Breast epithelium (tissue), 3 donors: Measurements from ENCODE around the gene NET1.

ENCODE experiments used
- POLR2A ChIP-seq: fragments of 450-650 bp; IDR thresholded peaks from one replicate; pipeline ENCODE4 v1.6.1; 2016; ENCODE audit warnings: antibody characterized with exemption, mild to moderate bottlenecking, moderate library complexity
- TF ChIP-seq, protein P1 (sequence below), 3 donors: fragments of 450-650 bp; IDR thresholded peaks; one replicate each; pipeline ENCODE4 v1.5.1; 2016 to 2017; ENCODE audit warnings: antibody characterized with exemption in 3 of 3, mild to moderate bottlenecking in 3 of 3, moderate library complexity in 3 of 3

DNA sequence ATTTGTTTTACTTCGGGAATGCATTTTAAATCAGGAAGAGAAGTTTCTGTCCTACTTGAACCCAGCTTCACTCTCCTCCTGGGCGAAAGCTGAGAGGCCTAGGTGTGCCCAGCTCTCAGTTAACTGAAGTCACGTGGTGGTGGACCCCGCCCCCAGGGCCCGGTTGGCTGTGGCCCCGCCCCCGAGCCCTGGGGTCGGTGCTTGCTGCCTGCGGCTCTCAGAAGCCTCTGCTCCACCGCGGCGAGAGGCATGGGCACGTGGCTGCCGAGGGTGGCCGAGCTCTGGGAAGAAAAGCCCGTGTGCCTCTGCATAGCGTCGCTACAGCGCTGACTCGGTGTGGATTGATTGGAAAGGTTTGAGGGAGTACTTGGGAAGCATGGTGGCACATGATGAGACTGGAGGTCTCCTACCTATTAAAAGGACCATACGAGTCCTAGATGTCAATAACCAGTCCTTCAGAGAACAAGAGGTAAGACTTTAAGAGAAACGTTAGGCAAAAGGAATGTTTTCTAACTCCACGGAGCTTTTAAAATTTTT is 34.1 kb downstream of the NET1 start:
- TF ChIP-seq, protein P1, sequence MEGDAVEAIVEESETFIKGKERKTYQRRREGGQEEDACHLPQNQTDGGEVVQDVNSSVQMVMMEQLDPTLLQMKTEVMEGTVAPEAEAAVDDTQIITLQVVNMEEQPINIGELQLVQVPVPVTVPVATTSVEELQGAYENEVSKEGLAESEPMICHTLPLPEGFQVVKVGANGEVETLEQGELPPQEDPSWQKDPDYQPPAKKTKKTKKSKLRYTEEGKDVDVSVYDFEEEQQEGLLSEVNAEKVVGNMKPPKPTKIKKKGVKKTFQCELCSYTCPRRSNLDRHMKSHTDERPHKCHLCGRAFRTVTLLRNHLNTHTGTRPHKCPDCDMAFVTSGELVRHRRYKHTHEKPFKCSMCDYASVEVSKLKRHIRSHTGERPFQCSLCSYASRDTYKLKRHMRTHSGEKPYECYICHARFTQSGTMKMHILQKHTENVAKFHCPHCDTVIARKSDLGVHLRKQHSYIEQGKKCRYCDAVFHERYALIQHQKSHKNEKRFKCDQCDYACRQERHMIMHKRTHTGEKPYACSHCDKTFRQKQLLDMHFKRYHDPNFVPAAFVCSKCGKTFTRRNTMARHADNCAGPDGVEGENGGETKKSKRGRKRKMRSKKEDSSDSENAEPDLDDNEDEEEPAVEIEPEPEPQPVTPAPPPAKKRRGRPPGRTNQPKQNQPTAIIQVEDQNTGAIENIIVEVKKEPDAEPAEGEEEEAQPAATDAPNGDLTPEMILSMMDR (IDR thresholded peaks at IDR 0.05) = no peak
- peak; percentile 68 for TF ChIP-seq POLR2A
